Keratinocyte (primary cell): ENCODE results near the gene PTH. TPM values are rescaled to one million over a fixed set of nuclear protein-coding genes. Genes with fewer than 3 reads are reported as not detected.

Experiments
- DNase-seq: peaks from one replicate; pipeline ENCODE4 v3.0.0-alpha.2; 2011; ENCODE audit warnings: low read depth, missing footprints, low spot score
- FAIRE-seq: peaks from 2 replicates; lab custom pipeline; 2011; peaks lifted over from hg19 to GRCh38; lab: Jason Lieb, UNC
- H2AFZ ChIP-seq: 2 replicates; pipeline ENCODE4 v1.6.0; 2012; ENCODE audit warnings: low read length, control low read depth, inconsistent platforms; ENCODE audit not compliant: control insufficient read depth
- H3K27ac ChIP-seq: 2 replicates; pipeline ENCODE4 v1.5.1; 2011; ENCODE audit warnings: low read length; ENCODE audit not compliant: control insufficient read depth, insufficient read depth
- H3K27me3 ChIP-seq: 3 replicates; pipeline ENCODE4 v1.6.0; 2011; ENCODE audit warnings: low read length; ENCODE audit not compliant: control insufficient read depth, insufficient read depth; ENCODE audit errors: extremely low read depth
- H3K36me3 ChIP-seq, 2 experiments: 2 replicates in 1 of 2; 3 replicates in 1 of 2; pipeline ENCODE4 v1.5.1; 2011; ENCODE audit warnings: low read length in 2 of 2, mild to moderate bottlenecking in 1 of 2; ENCODE audit not compliant: control insufficient read depth in 2 of 2, insufficient read depth in 2 of 2; ENCODE audit errors: extremely low read depth in 1 of 2
- H3K4me1 ChIP-seq: 3 replicates; pipeline ENCODE4 v1.5.1; 2011; ENCODE audit warnings: low read length; ENCODE audit not compliant: control insufficient read depth, insufficient read depth; ENCODE audit errors: extremely low read depth
- H3K4me2 ChIP-seq: 3 replicates; pipeline ENCODE4 v1.6.0; 2011; ENCODE audit warnings: low read depth, low read length; ENCODE audit not compliant: control insufficient read depth, insufficient read depth; ENCODE audit errors: extremely low read depth
- H3K4me3 ChIP-seq, 3 experiments: fragments of 200-600 bp in 1 of 3; sonication (generic) in 1 of 3; 2 replicates in 2 of 3; 3 replicates in 1 of 3; pipeline ENCODE4 v1.5.1; 2011 to 2016; ENCODE audit warnings: low read length in 3 of 3, mild to moderate bottlenecking in 3 of 3, control low read depth in 2 of 3, inconsistent platforms in 1 of 3, low read depth in 1 of 3, mixed read lengths in 1 of 3, mixed run types in 1 of 3, moderate library complexity in 1 of 3; ENCODE audit not compliant: control insufficient read depth in 2 of 3, insufficient read depth in 2 of 3; ENCODE audit errors: extremely low read depth in 1 of 3
- H3K79me2 ChIP-seq: 2 replicates; pipeline ENCODE4 v1.6.0; 2012; ENCODE audit warnings: low read length; ENCODE audit not compliant: control insufficient read depth, insufficient read depth
- H3K9ac ChIP-seq: 3 replicates; pipeline ENCODE4 v1.6.0; 2011; ENCODE audit warnings: low read length; ENCODE audit not compliant: control insufficient read depth, insufficient read depth; ENCODE audit errors: extremely low read depth
- H3K9me1 ChIP-seq: 3 replicates; pipeline ENCODE4 v1.6.0; 2011; ENCODE audit warnings: low read length; ENCODE audit not compliant: control insufficient read depth, insufficient read depth; ENCODE audit errors: extremely low read depth
- H3K9me3 ChIP-seq: 2 replicates; pipeline ENCODE4 v1.5.1; 2012; ENCODE audit warnings: low read depth, low read length; ENCODE audit not compliant: control insufficient read depth
- H4K20me1 ChIP-seq: 3 replicates; pipeline ENCODE4 v1.6.0; 2011; ENCODE audit warnings: low read length; ENCODE audit not compliant: control insufficient read depth, insufficient read depth; ENCODE audit errors: extremely low read depth
- EZH2 ChIP-seq: IDR thresholded peaks from one replicate; pipeline ENCODE4 v1.6.1; 2012; ENCODE audit warnings: inconsistent platforms, mild to moderate bottlenecking, low read length, moderate library complexity
- dilution Hi-C: fragments of 300-500 bp; cut with MboI; formaldehyde crosslinking; loops from one replicate; pipeline ENCODE4 v1.7.0; 2020; ENCODE audit warnings: low sequenced_read_pairs; ENCODE audit not compliant: extremely low pct_ligation_motif_present
- polyA plus RNA-seq, 5 experiments: library from polyadenylated mRNA; depleted of rRNA in 3 of 5; stranded (reverse) in 3 of 5; stranded (forward) in 1 of 5; unstranded in 1 of 5; fragments of >200 nt; gene quantifications; 1 replicate in 1 of 5; 2 replicates in 3 of 5; 3 replicates in 1 of 5; pipeline versions ENCODE4 v1.2.1 to v1.2.3, GENCODE V29; 2011 to 2012; ENCODE audit warnings: missing spikeins in 2 of 5, low read depth in 1 of 5, low replicate concordance in 1 of 5
- TF ChIP-seq, protein P1 (sequence below), 3 experiments: IDR thresholded peaks in 1 of 3; conservative IDR thresholded peaks in 1 of 3; optimal IDR thresholded peaks in 1 of 3; 2 replicates in 2 of 3; 3 replicates in 1 of 3; pipeline versions ENCODE3 to v1.5.1; 2011; ENCODE audit warnings: low read length in 3 of 3, mild to moderate bottlenecking in 3 of 3, moderate library complexity in 2 of 3, control low read depth in 1 of 3, inconsistent platforms in 1 of 3; ENCODE audit not compliant: insufficient read depth in 2 of 3; ENCODE audit errors: extremely low read depth in 1 of 3

The PTH gene
- polyA plus RNA-seq, 1 donor (not counting 4 experiments of a cell fraction or from before 2014, with no cell fraction given): not detected

- H3K9me3 ChIP-seq: no peaks in the 10 kb centered on the region
- H3K36me3 ChIP-seq: no peaks in the 10 kb centered on the region
- H3K9ac ChIP-seq: no peak overlapping the region
- dilution Hi-C loops: no loop called here
- H3K27me3 ChIP-seq: peaks cover 4% of the 10 kb centered on the region
- no peaks in the 10 kb centered on the region for H4K20me1 ChIP-seq
- no peaks in the 10 kb centered on the region for H3K9me1 ChIP-seq
- H3K4me3 ChIP-seq: no peak overlapping the region
- no peak overlapping the region for H2AFZ ChIP-seq
- FAIRE-seq: no peak
- H3K27ac ChIP-seq: no peak overlapping the region
- no peak overlapping the region for H3K4me2 ChIP-seq
- DNase-seq: no peak
- no peak for TF ChIP-seq EZH2
- TF ChIP-seq, protein P1, sequence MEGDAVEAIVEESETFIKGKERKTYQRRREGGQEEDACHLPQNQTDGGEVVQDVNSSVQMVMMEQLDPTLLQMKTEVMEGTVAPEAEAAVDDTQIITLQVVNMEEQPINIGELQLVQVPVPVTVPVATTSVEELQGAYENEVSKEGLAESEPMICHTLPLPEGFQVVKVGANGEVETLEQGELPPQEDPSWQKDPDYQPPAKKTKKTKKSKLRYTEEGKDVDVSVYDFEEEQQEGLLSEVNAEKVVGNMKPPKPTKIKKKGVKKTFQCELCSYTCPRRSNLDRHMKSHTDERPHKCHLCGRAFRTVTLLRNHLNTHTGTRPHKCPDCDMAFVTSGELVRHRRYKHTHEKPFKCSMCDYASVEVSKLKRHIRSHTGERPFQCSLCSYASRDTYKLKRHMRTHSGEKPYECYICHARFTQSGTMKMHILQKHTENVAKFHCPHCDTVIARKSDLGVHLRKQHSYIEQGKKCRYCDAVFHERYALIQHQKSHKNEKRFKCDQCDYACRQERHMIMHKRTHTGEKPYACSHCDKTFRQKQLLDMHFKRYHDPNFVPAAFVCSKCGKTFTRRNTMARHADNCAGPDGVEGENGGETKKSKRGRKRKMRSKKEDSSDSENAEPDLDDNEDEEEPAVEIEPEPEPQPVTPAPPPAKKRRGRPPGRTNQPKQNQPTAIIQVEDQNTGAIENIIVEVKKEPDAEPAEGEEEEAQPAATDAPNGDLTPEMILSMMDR (optimal IDR thresholded peaks at IDR 0.05 in 1 of 3, IDR thresholded peaks at IDR 0.05 in 1 of 3, conservative IDR thresholded peaks at IDR 0.05 in 1 of 3; ENCODE audit: extremely low read depth in 1 of 3, insufficient read depth in 2 of 3, low read length in 3 of 3): no peak
- H3K4me1 ChIP-seq: no peaks in the 10 kb centered on the region
- H3K79me2 ChIP-seq: no peaks in the 10 kb centered on the region
Measured at GRCh38 chr11:13502492-13502891, 6.7 kb upstream of the PTH start.

DNA sequence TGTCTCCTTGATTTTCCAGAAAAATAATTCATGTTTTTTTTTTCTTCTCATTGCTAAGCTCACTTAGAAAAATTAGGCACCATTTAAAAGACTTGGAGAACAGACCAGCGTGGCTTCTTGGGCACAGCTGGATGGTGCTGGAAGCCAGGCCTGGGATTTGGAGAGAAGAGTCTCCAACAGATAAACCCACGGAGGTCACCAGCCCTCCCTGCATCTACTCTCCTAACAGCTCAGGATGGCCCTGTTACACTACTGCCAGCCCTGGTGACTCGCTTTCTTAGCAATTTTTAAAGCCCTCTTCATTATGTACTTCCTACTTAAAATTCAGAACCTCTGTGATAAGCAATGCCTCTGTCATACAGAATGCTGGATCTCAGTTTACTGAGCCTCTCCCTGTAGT lies 1.7 kb downstream of the PTH start:
- dilution Hi-C loops: no loop called here
- Histone ChIP-seq H3K4me2 (no peak overlapping the region), H3K9me3 (no peaks in the 10 kb centered on the region), H3K27me3 (no peaks in the 10 kb centered on the region), H3K4me3 (no peak overlapping the region), H4K20me1 (no peaks in the 10 kb centered on the region), H3K27ac (no peak overlapping the region), H3K4me1 (no peaks in the 10 kb centered on the region), H3K9ac (no peak overlapping the region), H3K79me2 (no peaks in the 10 kb centered on the region), H3K9me1 (no peaks in the 10 kb centered on the region), H2AFZ (no peak overlapping the region), H3K36me3 (no peaks in the 10 kb centered on the region)
- TF ChIP-seq EZH2: no peak
- TF ChIP-seq, protein P1 (optimal IDR thresholded peaks at IDR 0.05 in 1 of 3, IDR thresholded peaks at IDR 0.05 in 1 of 3, conservative IDR thresholded peaks at IDR 0.05 in 1 of 3; ENCODE audit: extremely low read depth in 1 of 3, insufficient read depth in 2 of 3, low read length in 3 of 3): no peak
- DNase-seq (no peak), FAIRE-seq (no peak)
